Mesendoderm (in vitro differentiated cells): ENCODE results near the gene SLC44A5.

Source experiments
- DNase-seq: peaks from one replicate; pipeline ENCODE4 v3.0.0; 2013
- H2AK5ac ChIP-seq: 2 replicates; pipeline ENCODE4 v1.6.1; 2013; ENCODE audit warnings: low read length, inconsistent platforms
- H2BK120ac ChIP-seq: 2 replicates; pipeline ENCODE4 v1.6.1; 2013; ENCODE audit warnings: low read depth, mild to moderate bottlenecking, low read length, moderate library complexity, mixed read lengths
- H2BK15ac ChIP-seq: replicated peaks from 2 replicates; pipeline ENCODE4 v1.6.1; 2013; ENCODE audit warnings: low read depth, mild to moderate bottlenecking, moderate library complexity
- H2BK5ac ChIP-seq: 2 replicates; pipeline ENCODE4 v1.6.1; 2013; ENCODE audit warnings: low read length, inconsistent platforms
- H3K18ac ChIP-seq: 2 replicates; pipeline ENCODE4 v1.6.1; 2013; ENCODE audit warnings: mild to moderate bottlenecking, low read length, mixed read lengths
- H3K23ac ChIP-seq: one replicate; pipeline ENCODE4 v1.6.1; 2013; ENCODE audit warnings: low read length
- H3K27ac ChIP-seq: 2 replicates; pipeline ENCODE4 v1.5.1; 2013; ENCODE audit warnings: low read depth, mild to moderate bottlenecking, inconsistent platforms, low read length, moderate library complexity
- H3K27me3 ChIP-seq: 2 replicates; pipeline ENCODE4 v1.6.1; 2013; ENCODE audit warnings: low read length, control low read depth, mild to moderate bottlenecking, inconsistent platforms; ENCODE audit not compliant: insufficient read depth, poor library complexity
- H3K36me3 ChIP-seq: 2 replicates; pipeline ENCODE4 v1.6.1; 2013; ENCODE audit warnings: low read length, inconsistent platforms; ENCODE audit not compliant: control insufficient read depth, insufficient read depth
- H3K4ac ChIP-seq: one replicate; pipeline ENCODE4 v1.6.1; 2013; ENCODE audit warnings: low read depth, mild to moderate bottlenecking, low read length, moderate library complexity
- H3K4me1 ChIP-seq: 2 replicates; pipeline ENCODE4 v1.6.1; 2013; ENCODE audit warnings: low read depth, low read length, inconsistent platforms; ENCODE audit not compliant: control insufficient read depth
- H3K4me2 ChIP-seq: 2 replicates; pipeline ENCODE4 v1.6.1; 2013; ENCODE audit warnings: low read length
- H3K4me3 ChIP-seq: 2 replicates; pipeline ENCODE4 v1.5.1; 2013; ENCODE audit warnings: mild to moderate bottlenecking, low read length
- H3K56ac ChIP-seq: one replicate; pipeline ENCODE4 v1.6.1; 2013; ENCODE audit warnings: low read length
- H3K79me1 ChIP-seq: 2 replicates; pipeline ENCODE4 v1.6.1; 2013; ENCODE audit warnings: low read length, inconsistent platforms
- H3K79me2 ChIP-seq: 2 replicates; pipeline ENCODE4 v1.6.1; 2013; ENCODE audit warnings: mild to moderate bottlenecking, low read length; ENCODE audit not compliant: control insufficient read depth, insufficient read depth
- H3K9ac ChIP-seq: 2 replicates; pipeline ENCODE4 v1.6.1; 2013; ENCODE audit warnings: low read length, inconsistent platforms
- H4K5ac ChIP-seq: one replicate; pipeline ENCODE4 v1.6.1; 2013; ENCODE audit warnings: low read length
- H4K8ac ChIP-seq: one replicate; pipeline ENCODE4 v1.6.1; 2013; ENCODE audit warnings: low read depth, mild to moderate bottlenecking, control low read depth, low read length, moderate library complexity
- WGBS: extraction: QIAGEN DNeasy Blood & Tissue Kit; methylation state at CpG from one replicate; pipeline ENCODE4 v1.1.7; 2013; ENCODE audit warnings: low lambda C conversion rate, missing lambda C conversion rate; ENCODE audit not compliant: insufficient coverage; ENCODE audit errors: extremely low coverage; 5-methylcytosine and 5-hydroxymethylcytosine counted together

The SLC44A5 gene

GRCh38 chr1:75208862-75209261 is 402.1 kb downstream of the SLC44A5 start:
- Histone ChIP-seq H2AK5ac (no peak overlapping the region), H3K4me1 (no peaks in the 10 kb centered on the region), H3K56ac (no peak overlapping the region), H3K4me3 (no peak overlapping the region), H4K8ac (no peak overlapping the region), H3K9ac (no peak overlapping the region), H3K79me1 (no peaks in the 10 kb centered on the region), H2BK15ac (no peak overlapping the region), H3K79me2 (no peaks in the 10 kb centered on the region), H3K4me2 (no peak overlapping the region), H3K4ac (no peak overlapping the region), H3K27ac (no peak overlapping the region), H2BK5ac (no peak overlapping the region), H3K27me3 (no peaks in the 10 kb centered on the region), H3K18ac (no peak overlapping the region), H3K23ac (no peak overlapping the region), H3K36me3 (no peaks in the 10 kb centered on the region), H2BK120ac (no peak overlapping the region), H4K5ac (no peak overlapping the region)
- DNase-seq: no peak

- H3K36me3 ChIP-seq: no peaks in the 10 kb centered on the region
- peak; percentile 72 for DNase-seq
- WGBS: no CpG with 5 or more reads among the region's 8 CpGs
- no peaks in the 10 kb centered on the region for H3K79me2 ChIP-seq
- no peak overlapping the region for H2AK5ac ChIP-seq
- no peak overlapping the region for H2BK5ac ChIP-seq
- no peaks in the 10 kb centered on the region for H3K4me1 ChIP-seq
- no peak overlapping the region for H2BK120ac ChIP-seq
- no peak overlapping the region for H3K4ac ChIP-seq
- no peak overlapping the region for H3K4me2 ChIP-seq
- H3K27me3 ChIP-seq: no peaks in the 10 kb centered on the region
- no peak overlapping the region for H3K4me3 ChIP-seq
- no peak overlapping the region for H3K18ac ChIP-seq
- no peak overlapping the region for H3K27ac ChIP-seq
- H3K23ac ChIP-seq: no peak overlapping the region
- H2BK15ac ChIP-seq: no peak overlapping the region
- H3K56ac ChIP-seq: no peak overlapping the region
- H3K79me1 ChIP-seq: no peaks in the 10 kb centered on the region
- H3K9ac ChIP-seq: no peak overlapping the region
- H4K8ac ChIP-seq: no peak overlapping the region
- no peak overlapping the region for H4K5ac ChIP-seq
Measured at GRCh38 chr1:75203415-75204277, 407.3 kb downstream of the SLC44A5 start.

GRCh38 chr1:75202751-75203150 is 408.2 kb downstream of the SLC44A5 start:
- H2BK120ac ChIP-seq: no peak overlapping the region

GRCh38 chr1:75198761-75199160 is 412.2 kb downstream of the SLC44A5 start:
- no peak for DNase-seq
- no peak overlapping the region for H4K8ac ChIP-seq
- no peak overlapping the region for H4K5ac ChIP-seq
- no peak overlapping the region for H2BK120ac ChIP-seq
- no peak overlapping the region for H3K23ac ChIP-seq
- H3K27me3 ChIP-seq: no peaks in the 10 kb centered on the region
- no peaks in the 10 kb centered on the region for H3K36me3 ChIP-seq
- H3K56ac ChIP-seq: no peak overlapping the region
- no peak overlapping the region for H2BK15ac ChIP-seq
- no CpG with 5 or more reads among the region's 1 CpG for WGBS
- H2BK5ac ChIP-seq: no peak overlapping the region
- no peak overlapping the region for H3K4me2 ChIP-seq
- no peak overlapping the region for H3K18ac ChIP-seq
- H3K79me1 ChIP-seq: no peaks in the 10 kb centered on the region
- H2AK5ac ChIP-seq: no peak overlapping the region
- H3K4ac ChIP-seq: no peak overlapping the region
- H3K4me1 ChIP-seq: no peaks in the 10 kb centered on the region
- no peak overlapping the region for H3K27ac ChIP-seq
- no peak overlapping the region for H3K4me3 ChIP-seq
- no peak overlapping the region for H3K9ac ChIP-seq
- H3K79me2 ChIP-seq: no peaks in the 10 kb centered on the region

More at GRCh38 chr1:75202751-75203150, 408.2 kb downstream of the SLC44A5 start:
- DNase-seq: no peak
- Histone ChIP-seq H3K4ac (no peak overlapping the region), H3K4me3 (no peak overlapping the region), H2BK5ac (no peak overlapping the region), H3K23ac (no peak overlapping the region), H3K79me1 (no peaks in the 10 kb centered on the region), H3K79me2 (no peaks in the 10 kb centered on the region), H3K4me1 (no peaks in the 10 kb centered on the region), H3K36me3 (no peaks in the 10 kb centered on the region), H3K27ac (no peak overlapping the region), H3K56ac (no peak overlapping the region), H2AK5ac (no peak overlapping the region), H4K5ac (no peak overlapping the region), H3K18ac (no peak overlapping the region), H3K27me3 (no peaks in the 10 kb centered on the region), H4K8ac (no peak overlapping the region), H3K4me2 (no peak overlapping the region), H3K9ac (no peak overlapping the region), H2BK15ac (no peak overlapping the region)
- no CpG with 5 or more reads among the region's 4 CpGs for WGBS

GRCh38 chr1:75198163-75198562 is 412.8 kb downstream of the SLC44A5 start:
- Histone ChIP-seq H4K5ac (no peak overlapping the region), H3K4ac (no peak overlapping the region), H3K79me2 (no peaks in the 10 kb centered on the region), H3K56ac (no peak overlapping the region), H3K4me2 (no peak overlapping the region), H2BK120ac (no peak overlapping the region), H3K4me1 (no peaks in the 10 kb centered on the region), H3K27me3 (no peaks in the 10 kb centered on the region), H3K27ac (no peak overlapping the region), H2BK5ac (no peak overlapping the region), H4K8ac (no peak overlapping the region), H3K36me3 (no peaks in the 10 kb centered on the region), H3K4me3 (no peak overlapping the region), H2AK5ac (no peak overlapping the region), H3K18ac (no peak overlapping the region), H3K9ac (no peak overlapping the region), H3K79me1 (no peaks in the 10 kb centered on the region), H3K23ac (no peak overlapping the region), H2BK15ac (no peak overlapping the region)
- no CpG with 5 or more reads among the region's 1 CpG for WGBS
- no peak for DNase-seq

GRCh38 chr1:75188892-75189291 is 422.0 kb downstream of the SLC44A5 start:
- Histone ChIP-seq H3K4me3 (no peak overlapping the region), H3K56ac (no peak overlapping the region), H2BK120ac (no peak overlapping the region), H3K4me1 (no peaks in the 10 kb centered on the region), H3K4ac (no peak overlapping the region), H2BK15ac (no peak overlapping the region), H4K5ac (no peak overlapping the region), H3K79me2 (no peaks in the 10 kb centered on the region), H2AK5ac (no peak overlapping the region), H3K79me1 (no peaks in the 10 kb centered on the region), H3K23ac (no peak overlapping the region), H4K8ac (no peak overlapping the region), H3K27ac (no peak overlapping the region), H3K18ac (no peak overlapping the region), H2BK5ac (no peak overlapping the region), H3K27me3 (no peaks in the 10 kb centered on the region), H3K36me3 (no peaks in the 10 kb centered on the region), H3K4me2 (no peak overlapping the region), H3K9ac (no peak overlapping the region)
- DNase-seq: no peak
- no CpG with 5 or more reads among the region's 1 CpG for WGBS
